ENCODE measurements around the gene VEGFA.
"Not testable (repeated sequence)": the region's sequence is repeated elsewhere in the genome, so short reads cannot be mapped to it uniquely, and the experiment has no call there.

DNA sequence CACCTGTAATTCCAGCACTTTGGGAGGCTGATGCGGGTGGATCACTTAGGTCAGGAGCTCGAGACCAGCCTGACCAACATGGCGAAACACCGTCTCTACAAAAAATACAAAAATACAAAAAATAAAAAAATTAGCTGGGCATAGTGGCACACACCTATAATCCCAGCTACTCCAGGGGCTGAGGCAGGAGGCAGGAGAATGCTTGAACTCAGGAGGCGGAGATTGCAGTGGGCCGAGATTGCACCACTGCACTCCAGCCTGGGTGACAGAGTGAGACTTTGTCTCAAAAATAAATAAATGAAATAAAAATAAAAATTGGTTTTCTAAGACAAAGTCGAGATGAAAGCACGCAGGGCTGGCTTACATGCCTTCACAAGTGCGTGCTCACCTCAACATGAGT is 49.0 kb downstream of the VEGFA start:
- TF ChIP-seq, protein P1, sequence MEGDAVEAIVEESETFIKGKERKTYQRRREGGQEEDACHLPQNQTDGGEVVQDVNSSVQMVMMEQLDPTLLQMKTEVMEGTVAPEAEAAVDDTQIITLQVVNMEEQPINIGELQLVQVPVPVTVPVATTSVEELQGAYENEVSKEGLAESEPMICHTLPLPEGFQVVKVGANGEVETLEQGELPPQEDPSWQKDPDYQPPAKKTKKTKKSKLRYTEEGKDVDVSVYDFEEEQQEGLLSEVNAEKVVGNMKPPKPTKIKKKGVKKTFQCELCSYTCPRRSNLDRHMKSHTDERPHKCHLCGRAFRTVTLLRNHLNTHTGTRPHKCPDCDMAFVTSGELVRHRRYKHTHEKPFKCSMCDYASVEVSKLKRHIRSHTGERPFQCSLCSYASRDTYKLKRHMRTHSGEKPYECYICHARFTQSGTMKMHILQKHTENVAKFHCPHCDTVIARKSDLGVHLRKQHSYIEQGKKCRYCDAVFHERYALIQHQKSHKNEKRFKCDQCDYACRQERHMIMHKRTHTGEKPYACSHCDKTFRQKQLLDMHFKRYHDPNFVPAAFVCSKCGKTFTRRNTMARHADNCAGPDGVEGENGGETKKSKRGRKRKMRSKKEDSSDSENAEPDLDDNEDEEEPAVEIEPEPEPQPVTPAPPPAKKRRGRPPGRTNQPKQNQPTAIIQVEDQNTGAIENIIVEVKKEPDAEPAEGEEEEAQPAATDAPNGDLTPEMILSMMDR (conservative IDR thresholded peaks at IDR 0.05 in 1 of 2, IDR thresholded peaks at IDR 0.05 in 1 of 2; ENCODE audit: extremely low read depth in 1 of 2, insufficient read depth in 1 of 2, low read depth in 1 of 2, low read length in 2 of 2) = not testable (repeated sequence)
- TF ChIP-seq EZH2 (IDR thresholded peaks at IDR 0.05; ENCODE audit: borderline replicate concordance, low read length) = not testable (repeated sequence)
